Ishikawa (cell line): ENCODE measurements around the gene DBX1.

Source experiments
- CEBPB ChIP-seq: IDR thresholded peaks from 2 replicates; pipeline ENCODE4 v1.6.1; 2012
- CREB1 ChIP-seq: IDR thresholded peaks from 2 replicates; pipeline ENCODE4 v1.6.1; 2012; ENCODE audit warnings: low read depth
- EGR1 ChIP-seq: IDR thresholded peaks from 2 replicates; pipeline ENCODE4 v1.6.1; 2012
- EP300 ChIP-seq: IDR thresholded peaks from 2 replicates; pipeline ENCODE4 v1.6.1; 2012; ENCODE audit warnings: borderline replicate concordance
- FOXM1 ChIP-seq: IDR thresholded peaks from 2 replicates; pipeline ENCODE4 v1.6.1; 2012; ENCODE audit warnings: low read depth, borderline replicate concordance
- NFIC ChIP-seq: IDR thresholded peaks from 2 replicates; pipeline ENCODE4 v1.6.1; 2012
- RAD21 ChIP-seq: IDR thresholded peaks from 2 replicates; pipeline ENCODE4 v1.6.1; 2012; ENCODE audit warnings: low read depth
- REST ChIP-seq: IDR thresholded peaks from 2 replicates; pipeline ENCODE4 v1.6.1; 2012; ENCODE audit warnings: low read depth, mild to moderate bottlenecking
- TAF1 ChIP-seq: IDR thresholded peaks from 2 replicates; pipeline ENCODE4 v1.6.1; 2012; ENCODE audit warnings: low read depth, mild to moderate bottlenecking
- TCF12 ChIP-seq: IDR thresholded peaks from 2 replicates; pipeline ENCODE4 v1.6.1; 2012; ENCODE audit warnings: low read depth
- TEAD4 ChIP-seq: IDR thresholded peaks from 2 replicates; pipeline ENCODE4 v1.6.1; 2012
- USF1 ChIP-seq: IDR thresholded peaks from 2 replicates; pipeline ENCODE4 v1.6.1; 2012
- YY1 ChIP-seq: IDR thresholded peaks from 2 replicates; pipeline ENCODE4 v1.6.1; 2012; ENCODE audit warnings: low read depth
- ZBTB7A ChIP-seq: IDR thresholded peaks from 2 replicates; pipeline ENCODE4 v1.6.1; 2012; ENCODE audit warnings: low read depth
- TF ChIP-seq, protein P1 (sequence below): IDR thresholded peaks from 2 replicates; pipeline ENCODE4 v1.6.1; 2012

DBX1 gene

GRCh38 chr11:20177136-20177535, 16.9 kb upstream of the DBX1 start:
- TF ChIP-seq REST = no peak
- no peak for TF ChIP-seq YY1
- TF ChIP-seq EGR1 = no peak
- TF ChIP-seq TEAD4 = no peak
- no peak for TF ChIP-seq RAD21
- TF ChIP-seq FOXM1 = no peak
- no peak for TF ChIP-seq ZBTB7A
- no peak for TF ChIP-seq NFIC
- no peak for TF ChIP-seq CREB1
- no peak for TF ChIP-seq EP300
- no peak for TF ChIP-seq TCF12
- TF ChIP-seq TAF1 = no peak
- TF ChIP-seq, protein P1, sequence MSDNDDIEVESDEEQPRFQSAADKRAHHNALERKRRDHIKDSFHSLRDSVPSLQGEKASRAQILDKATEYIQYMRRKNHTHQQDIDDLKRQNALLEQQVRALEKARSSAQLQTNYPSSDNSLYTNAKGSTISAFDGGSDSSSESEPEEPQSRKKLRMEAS = no peak
- TF ChIP-seq CEBPB = no peak

GRCh38 chr11:20172721-20173447, 12.6 kb upstream of the DBX1 start:
- TF ChIP-seq USF1 = no peak
- TF ChIP-seq TAF1 = no peak
- TF ChIP-seq REST = no peak
- no peak for TF ChIP-seq EP300
- TF ChIP-seq TCF12 = no peak
- no peak for TF ChIP-seq RAD21
- TF ChIP-seq YY1 = no peak
- TF ChIP-seq ZBTB7A = no peak

DNA sequence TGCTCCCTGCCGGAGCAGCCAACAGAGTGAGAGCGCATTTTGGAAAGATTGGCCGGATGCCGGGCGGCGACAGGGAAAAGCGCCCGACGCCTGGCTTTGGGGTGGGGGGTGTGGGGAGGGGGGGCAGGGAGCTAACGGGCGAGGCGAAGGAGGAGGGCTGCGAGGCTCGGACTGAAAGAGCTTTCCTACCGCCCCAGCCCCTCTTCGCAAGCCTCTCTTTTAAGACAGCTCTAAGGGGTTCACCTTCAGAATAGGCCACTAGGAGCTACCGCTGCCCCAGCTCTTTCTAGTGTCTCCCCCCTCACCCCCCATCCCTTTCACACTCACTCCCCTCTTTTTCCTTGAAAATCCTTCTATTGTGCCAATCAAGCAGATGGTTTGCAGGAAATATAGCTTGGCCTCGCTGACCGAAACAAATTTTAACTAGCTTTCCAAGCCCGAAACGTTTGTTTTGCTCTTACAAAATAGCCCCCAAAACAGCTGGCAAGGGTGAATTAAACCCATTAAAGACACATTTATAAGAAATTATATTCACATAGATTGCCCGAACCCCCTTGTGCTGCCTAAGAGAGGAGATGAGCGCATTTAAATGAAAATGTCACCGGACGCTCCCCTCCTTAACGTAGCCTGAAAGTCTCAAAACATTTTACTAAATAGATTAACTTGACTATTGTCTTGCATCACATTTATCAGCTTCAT, 3.7 kb upstream of the DBX1 start:
- no peak for TF ChIP-seq EGR1
- TF ChIP-seq USF1 = no peak

DNA sequence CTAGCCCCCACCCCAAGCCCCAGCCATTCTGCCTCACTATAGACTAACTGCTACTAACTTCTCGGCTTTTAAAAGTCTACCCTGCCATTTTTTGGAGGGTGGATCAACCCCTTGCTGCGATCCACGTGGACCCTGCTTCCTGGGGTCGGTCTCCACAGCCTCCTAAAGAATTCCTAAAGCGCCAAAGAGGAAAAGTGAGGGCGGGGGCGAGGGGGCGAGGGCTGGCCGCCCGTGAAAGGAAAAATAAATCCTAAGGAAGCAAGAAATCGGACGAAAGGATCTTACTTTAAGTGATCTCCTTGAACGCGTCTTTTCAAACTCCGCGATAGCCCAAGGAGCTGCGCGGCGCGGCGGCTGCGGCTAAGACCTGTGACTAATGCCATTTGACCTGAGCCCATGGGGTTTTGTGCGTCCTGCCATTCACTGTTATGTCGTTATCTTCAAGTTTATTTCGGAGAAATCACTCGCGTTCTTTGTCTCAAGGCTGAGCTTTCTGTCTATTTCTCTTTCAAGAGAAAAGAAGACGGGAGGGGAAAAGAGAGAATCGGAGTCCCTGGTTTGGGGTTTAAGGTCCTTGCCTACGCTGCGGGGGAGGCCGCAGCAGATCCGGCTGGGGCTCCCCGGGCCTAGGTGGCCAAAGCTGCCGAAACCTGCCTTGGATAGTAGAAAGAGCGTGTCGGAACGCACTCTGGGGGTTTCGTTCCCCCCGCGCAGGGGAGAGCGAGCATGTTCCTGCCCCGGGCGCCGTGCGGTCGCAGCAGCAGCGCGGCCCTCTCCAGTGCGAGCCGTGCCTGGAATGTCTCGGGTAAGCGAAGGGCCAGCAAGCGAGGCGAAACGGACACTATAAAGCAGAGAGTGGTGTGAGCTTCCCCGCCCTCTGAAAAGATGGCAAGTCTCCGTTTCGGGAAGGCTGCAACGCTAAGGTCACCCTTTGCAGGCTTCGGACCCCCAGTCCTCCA, 2.8 kb upstream of the DBX1 start:
- TF ChIP-seq TEAD4 = no peak
- no peak for TF ChIP-seq EP300
- TF ChIP-seq FOXM1 = no peak
- TF ChIP-seq USF1 = no peak
- no peak for TF ChIP-seq CREB1
- TF ChIP-seq TCF12 = no peak
- TF ChIP-seq TAF1 = no peak
- no peak for TF ChIP-seq NFIC
- TF ChIP-seq EGR1 = no peak
- TF ChIP-seq RAD21 = no peak
- TF ChIP-seq REST = no peak
- TF ChIP-seq CEBPB = no peak
- TF ChIP-seq, protein P1 = no peak
- no peak for TF ChIP-seq ZBTB7A
- TF ChIP-seq YY1 = no peak
